Measurements from ENCODE around the gene BBOX1.

BBOX1 gene

DNA sequence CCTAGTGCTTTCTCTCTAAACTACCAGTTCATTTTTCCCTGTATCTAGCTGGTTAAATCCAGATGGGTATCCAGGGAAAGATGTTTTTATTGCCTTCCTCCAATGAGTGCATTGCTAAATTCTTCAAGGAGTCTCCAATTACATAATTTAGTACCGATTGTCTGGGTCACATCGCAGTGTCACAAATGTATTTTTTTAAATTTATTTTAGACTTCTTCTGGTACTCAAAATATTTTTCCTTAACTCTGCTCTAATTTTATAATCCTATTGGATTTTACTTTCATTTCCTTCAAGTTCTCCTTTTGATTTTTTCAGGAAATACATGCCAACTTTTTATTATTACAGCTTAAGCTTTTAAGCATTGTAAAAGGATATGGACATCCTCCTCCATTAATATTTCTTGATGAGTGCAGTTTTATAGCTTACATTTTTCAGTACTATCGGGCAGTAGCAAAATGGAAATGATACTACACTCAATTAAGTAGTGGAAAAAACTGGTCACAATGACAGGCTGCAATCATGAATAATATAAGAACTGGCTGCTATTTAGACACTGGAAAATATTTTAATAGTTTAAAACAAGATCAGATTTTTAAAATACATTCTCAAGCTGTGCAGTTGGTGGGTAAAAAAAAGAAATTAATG lies 20.3 kb downstream of the BBOX1 start:
- H3K27me3 ChIP-seq (ENCODE audit: low read length) = no peaks in the 10 kb centered on the region
- H3K36me3 ChIP-seq (ENCODE audit: low read length) = no peaks in the 10 kb centered on the region
- H3F3A ChIP-seq (ENCODE audit: insufficient read depth) = no peaks in the 10 kb centered on the region
- no peak overlapping the region for H3K27ac ChIP-seq (ENCODE audit: low read depth, low read length)
- H3K4me3 ChIP-seq (ENCODE audit: insufficient read depth, low read length, poor library complexity, severe bottlenecking) = no peak overlapping the region
- no peaks in the 10 kb centered on the region for H4K20me1 ChIP-seq (ENCODE audit: low read depth, low read length)
- no peaks in the 10 kb centered on the region for H3K79me2 ChIP-seq (ENCODE audit: insufficient read depth, low read length)
- no peak overlapping the region for H3K9ac ChIP-seq (ENCODE audit: low read length)
- H2AFZ ChIP-seq (ENCODE audit: low read depth, low read length, severe bottlenecking) = no peak overlapping the region
- H3K4me2 ChIP-seq (ENCODE audit: low read depth, low read length, poor library complexity, severe bottlenecking) = no peak overlapping the region
- no peaks in the 10 kb centered on the region for H3K9me2 ChIP-seq (replicated peaks; ENCODE audit: insufficient read depth, low read length)
- TF ChIP-seq CTCF (IDR thresholded peaks at IDR 0.05; ENCODE audit: insufficient read depth, low read length, poor library complexity, severe bottlenecking) (no peak), EZH2phosphoT487 (conservative IDR thresholded peaks at IDR 0.05; ENCODE audit: low read length) (no peak)
- H3K9me3 ChIP-seq (ENCODE audit: insufficient read depth, low read length) = no peaks in the 10 kb centered on the region

GRCh38 chr11:27061461-27061821 lies 20.8 kb downstream of the BBOX1 start:
- Histone ChIP-seq H3K27me3 (ENCODE audit: low read length) (no peaks in the 10 kb centered on the region), H4K20me1 (ENCODE audit: low read depth, low read length) (no peaks in the 10 kb centered on the region), H3K27ac (ENCODE audit: low read depth, low read length) (no peak overlapping the region), H3K9me3 (ENCODE audit: insufficient read depth, low read length) (no peaks in the 10 kb centered on the region), H2AFZ (ENCODE audit: low read depth, low read length, severe bottlenecking) (no peak overlapping the region), H3K9ac (ENCODE audit: low read length) (no peak overlapping the region), H3K4me3 (ENCODE audit: insufficient read depth, low read length, poor library complexity, severe bottlenecking) (no peak overlapping the region), H3K9me2 (replicated peaks; ENCODE audit: insufficient read depth, low read length) (no peaks in the 10 kb centered on the region), H3K4me2 (ENCODE audit: low read depth, low read length, poor library complexity, severe bottlenecking) (no peak overlapping the region), H3K36me3 (ENCODE audit: low read length) (no peaks in the 10 kb centered on the region), H3F3A (ENCODE audit: insufficient read depth) (no peaks in the 10 kb centered on the region), H3K79me2 (ENCODE audit: insufficient read depth, low read length) (no peaks in the 10 kb centered on the region)
- no peak for TF ChIP-seq EZH2phosphoT487 (conservative IDR thresholded peaks at IDR 0.05; ENCODE audit: low read length)
- TF ChIP-seq CTCF (IDR thresholded peaks at IDR 0.05; ENCODE audit: insufficient read depth, low read length, poor library complexity, severe bottlenecking) = no peak

DNA sequence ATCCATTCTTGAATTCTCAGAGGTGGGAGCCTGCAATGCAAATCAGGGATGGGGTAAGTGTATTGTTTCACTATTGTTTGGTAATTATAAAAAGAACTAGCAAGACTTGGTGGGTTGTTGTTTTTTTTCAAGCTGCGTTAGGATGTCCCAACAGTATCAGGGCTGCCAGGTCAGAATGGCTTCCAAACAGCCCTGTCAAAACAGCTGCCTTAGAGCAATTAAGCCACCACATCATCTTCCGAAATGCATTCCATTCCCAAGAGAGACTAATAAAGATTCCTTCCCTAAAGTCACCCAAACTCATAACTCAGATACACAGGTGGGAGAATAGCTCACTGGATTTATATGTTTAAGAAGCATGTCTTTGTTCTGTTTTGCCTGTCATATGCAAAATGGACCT lies 23.5 kb downstream of the BBOX1 start:
- Histone ChIP-seq H2AFZ (ENCODE audit: low read depth, low read length, severe bottlenecking) (no peak overlapping the region), H3F3A (ENCODE audit: insufficient read depth) (no peaks in the 10 kb centered on the region), H4K20me1 (ENCODE audit: low read depth, low read length) (no peaks in the 10 kb centered on the region), H3K4me2 (ENCODE audit: low read depth, low read length, poor library complexity, severe bottlenecking) (no peak overlapping the region), H3K79me2 (ENCODE audit: insufficient read depth, low read length) (no peaks in the 10 kb centered on the region), H3K9ac (ENCODE audit: low read length) (no peak overlapping the region), H3K4me3 (ENCODE audit: insufficient read depth, low read length, poor library complexity, severe bottlenecking) (no peak overlapping the region), H3K27ac (ENCODE audit: low read depth, low read length) (no peak overlapping the region), H3K27me3 (ENCODE audit: low read length) (no peaks in the 10 kb centered on the region), H3K9me3 (ENCODE audit: insufficient read depth, low read length) (no peaks in the 10 kb centered on the region), H3K9me2 (replicated peaks; ENCODE audit: insufficient read depth, low read length) (no peaks in the 10 kb centered on the region), H3K36me3 (ENCODE audit: low read length) (no peaks in the 10 kb centered on the region)
- no peak for TF ChIP-seq CTCF (IDR thresholded peaks at IDR 0.05; ENCODE audit: insufficient read depth, low read length, poor library complexity, severe bottlenecking)
- no peak for TF ChIP-seq EZH2phosphoT487 (conservative IDR thresholded peaks at IDR 0.05; ENCODE audit: low read length)

All from SU-DHL-6 (cell line).